ENCODE measurements around the gene TMEM59L. TPM values are rescaled to one million over a fixed set of nuclear protein-coding genes. Genes with fewer than 3 reads are reported as not detected.

Gene TMEM59L
- total and polyA plus RNA-seq, 2 of the 13 experiments (the other 11 are each of a cell fraction or from before 2014, with no cell fraction given) = 0.97 to 5.5 TPM

- TF ChIP-seq, protein P1, sequence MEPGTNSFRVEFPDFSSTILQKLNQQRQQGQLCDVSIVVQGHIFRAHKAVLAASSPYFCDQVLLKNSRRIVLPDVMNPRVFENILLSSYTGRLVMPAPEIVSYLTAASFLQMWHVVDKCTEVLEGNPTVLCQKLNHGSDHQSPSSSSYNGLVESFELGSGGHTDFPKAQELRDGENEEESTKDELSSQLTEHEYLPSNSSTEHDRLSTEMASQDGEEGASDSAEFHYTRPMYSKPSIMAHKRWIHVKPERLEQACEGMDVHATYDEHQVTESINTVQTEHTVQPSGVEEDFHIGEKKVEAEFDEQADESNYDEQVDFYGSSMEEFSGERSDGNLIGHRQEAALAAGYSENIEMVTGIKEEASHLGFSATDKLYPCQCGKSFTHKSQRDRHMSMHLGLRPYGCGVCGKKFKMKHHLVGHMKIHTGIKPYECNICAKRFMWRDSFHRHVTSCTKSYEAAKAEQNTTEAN (CRISPR knock-in tag; conservative IDR thresholded peaks at IDR 0.05) = no peak
- TF ChIP-seq DZIP1 (CRISPR knock-in tag; IDR thresholded peaks at IDR 0.05) = no peak
Measured at GRCh38 chr19:18645035-18645511, 32.4 kb downstream of the TMEM59L start (continued).

DNA sequence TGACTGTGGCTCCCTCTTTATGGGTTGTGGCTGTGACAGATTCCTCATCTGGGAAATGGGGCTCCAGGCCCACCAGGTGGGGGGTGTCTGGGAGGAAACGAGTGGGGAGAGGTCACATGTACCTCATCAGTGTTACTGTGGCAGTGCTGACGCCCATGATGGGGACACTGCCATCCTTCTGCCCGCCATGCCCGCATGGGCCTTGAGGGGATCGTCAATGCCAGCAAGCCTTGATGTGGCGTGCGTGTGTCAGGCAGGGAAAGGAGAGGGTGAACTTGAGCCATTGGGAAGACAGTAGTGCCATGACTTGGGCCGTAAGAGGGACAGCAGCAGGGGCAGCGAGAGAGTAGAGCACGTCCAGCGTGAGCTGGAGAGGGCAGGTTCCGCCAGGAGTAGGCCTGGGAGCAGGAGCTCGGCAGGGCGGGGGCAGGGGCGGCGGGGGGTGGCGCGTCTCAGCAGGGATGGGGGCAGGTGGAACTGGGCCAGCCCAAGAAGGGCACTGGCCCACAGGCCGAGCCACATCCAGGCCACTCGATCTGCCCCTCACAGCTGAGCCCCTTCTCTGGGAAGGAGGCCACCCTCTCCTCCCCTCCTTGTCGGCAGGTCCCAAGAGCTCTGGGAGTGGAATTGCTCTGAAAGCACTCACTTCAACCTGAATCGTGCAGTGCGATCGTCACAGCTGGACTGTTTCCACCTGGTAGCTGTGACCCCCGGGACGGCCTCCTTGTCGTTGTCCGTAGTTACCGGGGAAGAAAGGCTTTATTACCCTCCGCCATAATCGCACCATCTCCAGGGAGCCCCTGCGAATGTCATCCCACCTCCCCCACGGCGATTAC, 34.1 kb downstream of the TMEM59L start:
- no peak for DNase-seq (ENCODE audit: low spot score)
- H3K9ac ChIP-seq (ENCODE audit: insufficient read depth, low read depth, low read length) = no peak overlapping the region
- no peaks in the 10 kb centered on the region for H3K27me3 ChIP-seq (ENCODE audit: control insufficient read depth in 1 of 2, insufficient read depth in 2 of 2, low read length in 2 of 2)
- 98% methylated on average over 31 of the region's 34 CpGs for WGBS (ENCODE audit: low lambda C conversion rate)
- CTCF ChIA-PET (ENCODE audit: low intra/inter-chr PET ratio, low total read pairs) = no interaction called here
- no peaks in the 10 kb centered on the region; a peak in 1 of 5 replicates for H3K36me3 ChIP-seq (replicated peaks in 1 of 2; ENCODE audit: control insufficient read depth in 1 of 2, insufficient read depth in 2 of 2, low read length in 2 of 2)
- in situ Hi-C loops (cut with HindIII; ENCODE audit: extremely low pct_ligation_motif_present, low pct_unique_long_range_greater_than_20kb) = no loop called here
- no peak overlapping the region for H2AFZ ChIP-seq (ENCODE audit: low read length)
- no peak overlapping the region for H3K4me3 ChIP-seq (replicated peaks in 1 of 3; ENCODE audit: insufficient read depth in 1 of 3, low read depth in 2 of 3, low read length in 3 of 3)
- no TSS peak for BruUV-seq (replicated peaks)
- POLR2A ChIA-PET = no interaction called here
- no peaks in the 10 kb centered on the region for H4K20me1 ChIP-seq (ENCODE audit: insufficient read depth, low read length)
- H3K27ac ChIP-seq (ENCODE audit: extremely low read length, insufficient read depth, low read length) = no peak overlapping the region
- no peak overlapping the region for H3K4me2 ChIP-seq (ENCODE audit: low read depth, low read length)
- no peak for FAIRE-seq
- peaks cover 8% of the 10 kb centered on the region for H3K79me2 ChIP-seq (ENCODE audit: insufficient read depth, low read length)
- H3K9me3 ChIP-seq (ENCODE audit: low read length) = no peaks in the 10 kb centered on the region
- H3K4me1 ChIP-seq (ENCODE audit: insufficient read depth, low read length) = peaks cover 10% of the 10 kb centered on the region; the same call in 1 of the 2 replicates
- intact Hi-C loops (cut with micrococcal nuclease; ENCODE audit: unreplicated experiment) = no loop called here
- ATAC-seq = no peak
- no peak for TF ChIP-seq DR1 (CRISPR knock-in tag; IDR thresholded peaks at IDR 0.05)
- TF ChIP-seq, protein P2, sequence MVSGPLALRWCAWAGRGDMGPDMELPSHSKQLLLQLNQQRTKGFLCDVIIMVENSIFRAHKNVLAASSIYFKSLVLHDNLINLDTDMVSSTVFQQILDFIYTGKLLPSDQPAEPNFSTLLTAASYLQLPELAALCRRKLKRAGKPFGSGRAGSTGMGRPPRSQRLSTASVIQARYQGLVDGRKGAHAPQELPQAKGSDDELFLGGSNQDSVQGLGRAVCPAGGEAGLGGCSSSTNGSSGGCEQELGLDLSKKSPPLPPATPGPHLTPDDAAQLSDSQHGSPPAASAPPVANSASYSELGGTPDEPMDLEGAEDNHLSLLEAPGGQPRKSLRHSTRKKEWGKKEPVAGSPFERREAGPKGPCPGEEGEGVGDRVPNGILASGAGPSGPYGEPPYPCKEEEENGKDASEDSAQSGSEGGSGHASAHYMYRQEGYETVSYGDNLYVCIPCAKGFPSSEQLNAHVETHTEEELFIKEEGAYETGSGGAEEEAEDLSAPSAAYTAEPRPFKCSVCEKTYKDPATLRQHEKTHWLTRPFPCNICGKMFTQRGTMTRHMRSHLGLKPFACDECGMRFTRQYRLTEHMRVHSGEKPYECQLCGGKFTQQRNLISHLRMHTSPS (CRISPR knock-in tag; IDR thresholded peaks at IDR 0.05; ENCODE audit: low read depth) = no peak
- no peak for TF ChIP-seq NFYC (CRISPR knock-in tag; IDR thresholded peaks at IDR 0.05)
- TF ChIP-seq ZNF841 (CRISPR knock-in tag; IDR thresholded peaks at IDR 0.05; ENCODE audit: borderline replicate concordance) = no peak
- TF ChIP-seq FOSL1 (CRISPR knock-in tag; IDR thresholded peaks at IDR 0.05; ENCODE audit: borderline replicate concordance) = no peak
- TF ChIP-seq, protein P3, sequence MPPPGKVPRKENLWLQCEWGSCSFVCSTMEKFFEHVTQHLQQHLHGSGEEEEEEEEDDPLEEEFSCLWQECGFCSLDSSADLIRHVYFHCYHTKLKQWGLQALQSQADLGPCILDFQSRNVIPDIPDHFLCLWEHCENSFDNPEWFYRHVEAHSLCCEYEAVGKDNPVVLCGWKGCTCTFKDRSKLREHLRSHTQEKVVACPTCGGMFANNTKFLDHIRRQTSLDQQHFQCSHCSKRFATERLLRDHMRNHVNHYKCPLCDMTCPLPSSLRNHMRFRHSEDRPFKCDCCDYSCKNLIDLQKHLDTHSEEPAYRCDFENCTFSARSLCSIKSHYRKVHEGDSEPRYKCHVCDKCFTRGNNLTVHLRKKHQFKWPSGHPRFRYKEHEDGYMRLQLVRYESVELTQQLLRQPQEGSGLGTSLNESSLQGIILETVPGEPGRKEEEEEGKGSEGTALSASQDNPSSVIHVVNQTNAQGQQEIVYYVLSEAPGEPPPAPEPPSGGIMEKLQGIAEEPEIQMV (CRISPR knock-in tag; IDR thresholded peaks at IDR 0.05; ENCODE audit: low read depth) = no peak
- no peak for TF ChIP-seq ARNT2 (CRISPR knock-in tag; IDR thresholded peaks at IDR 0.05; ENCODE audit: low read depth)
- no peak for TF ChIP-seq CAMTA2 (CRISPR knock-in tag; IDR thresholded peaks at IDR 0.05; ENCODE audit: borderline replicate concordance)
